Caco-2 (cell line): Measurements from ENCODE around the gene CACNA2D2. TPM values are rescaled to one million over a fixed set of nuclear protein-coding genes. Genes with fewer than 3 reads are reported as not detected.

Experiments used
- BruUV-seq: library from RNA; stranded (reverse); fragments of 400-500 nt; replicated peaks from 2 replicates; lab custom pipeline; 2021; lab: Mats Ljungman, UMichigan
- CTCF ChIA-PET: fragments of 300-600 bp; sonication (Branson Sonifier 250); formaldehyde crosslinking; loops from one replicate; lab custom pipeline; 2022; ENCODE audit warnings: antibody characterized with exemption; lab: Charles Lee
- POLR2A ChIA-PET: fragments of 300-600 bp; sonication (Branson Sonifier 250); formaldehyde crosslinking; loops from one replicate; lab custom pipeline; 2022; ENCODE audit warnings: antibody characterized with exemption; lab: Charles Lee
- DNase-seq, 2 experiments: peaks; one replicate each; pipeline versions ENCODE4 v3.0.0 to v3.0.0-alpha.2; 2020 to 2022
- H3K27me3 ChIP-seq: replicated peaks from 2 replicates; pipeline ENCODE4 v1.6.0; 2011; ENCODE audit warnings: low read length; ENCODE audit not compliant: control insufficient read depth, insufficient read depth
- H3K36me3 ChIP-seq: 2 replicates; pipeline ENCODE4 v1.5.1; 2011; ENCODE audit warnings: low read length; ENCODE audit not compliant: control insufficient read depth, insufficient read depth
- H3K4me1 ChIP-seq: fragments of 250-450 bp; sonication (Bioruptor Pico); 2 replicates; pipeline ENCODE4 v1.5.1; 2020; ENCODE audit warnings: mild to moderate bottlenecking
- H3K4me3 ChIP-seq: 2 replicates; pipeline ENCODE4 v1.5.1; 2011; ENCODE audit warnings: low read depth, mild to moderate bottlenecking, control low read depth, low read length
- H3K9me3 ChIP-seq: fragments of 250-450 bp; sonication (Bioruptor Pico); 2 replicates; pipeline ENCODE4 v1.5.1; 2020; ENCODE audit warnings: mild to moderate bottlenecking, moderate library complexity
- H3K27ac Mint-ChIP-seq: one replicate; pipeline ENCODE4 v1.8.0; 2022; ENCODE audit warnings: mixed read lengths; ENCODE audit not compliant: unreplicated experiment
- H3K27me3 Mint-ChIP-seq: one replicate; pipeline ENCODE4 v1.8.0; 2022; ENCODE audit warnings: mixed read lengths; ENCODE audit not compliant: insufficient read depth, unreplicated experiment
- H3K36me3 Mint-ChIP-seq: one replicate; pipeline ENCODE4 v1.8.0; 2022; ENCODE audit warnings: mild to moderate bottlenecking, mixed read lengths; ENCODE audit not compliant: insufficient read depth, unreplicated experiment
- H3K4me1 Mint-ChIP-seq: one replicate; pipeline ENCODE4 v1.8.0; 2022; ENCODE audit warnings: low read depth, mixed read lengths; ENCODE audit not compliant: unreplicated experiment
- H3K4me3 Mint-ChIP-seq: one replicate; pipeline ENCODE4 v1.8.0; 2022; ENCODE audit warnings: mild to moderate bottlenecking, moderate library complexity, mixed read lengths; ENCODE audit not compliant: unreplicated experiment
- H3K9me3 Mint-ChIP-seq: one replicate; pipeline ENCODE4 v1.8.0; 2022; ENCODE audit warnings: mixed read lengths; ENCODE audit not compliant: unreplicated experiment
- intact Hi-C: fragments of 100-400 bp; cut with micrococcal nuclease; formaldehyde crosslinking; loops from one replicate; pipeline ENCODE4 v1.10.0; 2022; ENCODE audit not compliant: unreplicated experiment
- total RNA-seq: library from RNA; stranded (reverse); gene quantifications from 2 replicates; pipeline ENCODE4 v1.2.3, GENCODE V29; 2022
- TF ChIP-seq, protein P1 (sequence below), 2 experiments: fragments of 200-600 bp in 1 of 2; IDR thresholded peaks; 1 replicate in 1 of 2; 2 replicates in 1 of 2; pipeline versions ENCODE4 v1.5.1 to v1.8.0; 2011 to 2022; ENCODE audit warnings: antibody characterized with exemption in 1 of 2, control low read depth in 1 of 2, inconsistent platforms in 1 of 2, low read depth in 1 of 2, low read length in 1 of 2, mild to moderate bottlenecking in 1 of 2, moderate library complexity in 1 of 2; ENCODE audit not compliant: insufficient read depth in 1 of 2, severe bottlenecking in 1 of 2, unreplicated experiment in 1 of 2

CACNA2D2 gene
- total RNA-seq, 1 experiment from 2014 or later, result 0.25 TPM

GRCh38 chr3:50480471-50480870 lies 23.0 kb downstream of the CACNA2D2 start:
- TF ChIP-seq, protein P1, sequence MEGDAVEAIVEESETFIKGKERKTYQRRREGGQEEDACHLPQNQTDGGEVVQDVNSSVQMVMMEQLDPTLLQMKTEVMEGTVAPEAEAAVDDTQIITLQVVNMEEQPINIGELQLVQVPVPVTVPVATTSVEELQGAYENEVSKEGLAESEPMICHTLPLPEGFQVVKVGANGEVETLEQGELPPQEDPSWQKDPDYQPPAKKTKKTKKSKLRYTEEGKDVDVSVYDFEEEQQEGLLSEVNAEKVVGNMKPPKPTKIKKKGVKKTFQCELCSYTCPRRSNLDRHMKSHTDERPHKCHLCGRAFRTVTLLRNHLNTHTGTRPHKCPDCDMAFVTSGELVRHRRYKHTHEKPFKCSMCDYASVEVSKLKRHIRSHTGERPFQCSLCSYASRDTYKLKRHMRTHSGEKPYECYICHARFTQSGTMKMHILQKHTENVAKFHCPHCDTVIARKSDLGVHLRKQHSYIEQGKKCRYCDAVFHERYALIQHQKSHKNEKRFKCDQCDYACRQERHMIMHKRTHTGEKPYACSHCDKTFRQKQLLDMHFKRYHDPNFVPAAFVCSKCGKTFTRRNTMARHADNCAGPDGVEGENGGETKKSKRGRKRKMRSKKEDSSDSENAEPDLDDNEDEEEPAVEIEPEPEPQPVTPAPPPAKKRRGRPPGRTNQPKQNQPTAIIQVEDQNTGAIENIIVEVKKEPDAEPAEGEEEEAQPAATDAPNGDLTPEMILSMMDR (IDR thresholded peaks at IDR 0.05; ENCODE audit: insufficient read depth in 1 of 2, low read depth in 1 of 2, low read length in 1 of 2, severe bottlenecking in 1 of 2, unreplicated experiment in 1 of 2), result no peak
- no peaks in the 10 kb centered on the region for H3K9me3 ChIP-seq
- H3K4me3 ChIP-seq, result no peak overlapping the region
- Mint-ChIP-seq H3K4me3 (no peak overlapping the region), H3K27ac (no peak overlapping the region), H3K4me1 (no peaks in the 10 kb centered on the region), H3K36me3 (peaks cover 7% of the 10 kb centered on the region), H3K9me3 (no peaks in the 10 kb centered on the region), H3K27me3 (peaks cover 17% of the 10 kb centered on the region)
- POLR2A ChIA-PET, result no interaction called here
- no TSS peak for BruUV-seq
- no peaks in the 10 kb centered on the region for H3K4me1 ChIP-seq
- DNase-seq, result no peak
- no peaks in the 10 kb centered on the region; the same call in 1 of the 2 replicates for H3K27me3 ChIP-seq
- H3K36me3 ChIP-seq, result no peaks in the 10 kb centered on the region
- intact Hi-C loops, result no loop called here
- CTCF ChIA-PET, result no interaction called here

DNA sequence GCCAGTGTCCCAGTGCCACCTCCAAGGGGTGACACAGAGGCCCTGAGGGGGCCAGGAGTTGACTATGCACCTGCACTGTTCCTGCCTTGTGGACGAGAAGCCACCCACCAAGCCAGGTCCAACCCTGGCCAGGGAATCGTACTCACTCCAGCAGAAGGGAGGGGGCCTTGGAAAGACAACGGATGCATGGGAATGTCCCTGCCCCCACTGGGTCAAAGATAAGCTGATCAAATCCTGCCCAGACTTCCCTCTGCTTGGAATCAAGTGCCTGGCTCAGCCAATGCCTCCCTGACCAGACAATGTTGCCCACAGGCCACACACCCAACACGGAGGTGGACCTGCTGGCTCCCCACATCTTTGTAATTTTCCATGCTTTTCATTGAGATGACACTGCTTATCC lies 23.9 kb downstream of the CACNA2D2 start:
- peaks cover 17% of the 10 kb centered on the region for H3K27me3 Mint-ChIP-seq
- no peaks in the 10 kb centered on the region for H3K9me3 Mint-ChIP-seq
- Histone ChIP-seq H3K9me3 (no peaks in the 10 kb centered on the region), H3K27me3 (no peaks in the 10 kb centered on the region; the same call in 1 of the 2 replicates), H3K36me3 (no peaks in the 10 kb centered on the region), H3K4me3 (no peak overlapping the region), H3K4me1 (no peaks in the 10 kb centered on the region)
- no peak overlapping the region for H3K4me3 Mint-ChIP-seq
- intact Hi-C loops, result no loop called here
- ChIA-PET CTCF (no interaction called here), POLR2A (no interaction called here)
- H3K27ac Mint-ChIP-seq, result no peak overlapping the region
- no peak for DNase-seq
- no peaks in the 10 kb centered on the region for H3K4me1 Mint-ChIP-seq
- H3K36me3 Mint-ChIP-seq, result peaks cover 5% of the 10 kb centered on the region
- no TSS peak for BruUV-seq
- TF ChIP-seq, protein P1 (IDR thresholded peaks at IDR 0.05; ENCODE audit: insufficient read depth in 1 of 2, low read depth in 1 of 2, low read length in 1 of 2, severe bottlenecking in 1 of 2, unreplicated experiment in 1 of 2), result no peak

DNA sequence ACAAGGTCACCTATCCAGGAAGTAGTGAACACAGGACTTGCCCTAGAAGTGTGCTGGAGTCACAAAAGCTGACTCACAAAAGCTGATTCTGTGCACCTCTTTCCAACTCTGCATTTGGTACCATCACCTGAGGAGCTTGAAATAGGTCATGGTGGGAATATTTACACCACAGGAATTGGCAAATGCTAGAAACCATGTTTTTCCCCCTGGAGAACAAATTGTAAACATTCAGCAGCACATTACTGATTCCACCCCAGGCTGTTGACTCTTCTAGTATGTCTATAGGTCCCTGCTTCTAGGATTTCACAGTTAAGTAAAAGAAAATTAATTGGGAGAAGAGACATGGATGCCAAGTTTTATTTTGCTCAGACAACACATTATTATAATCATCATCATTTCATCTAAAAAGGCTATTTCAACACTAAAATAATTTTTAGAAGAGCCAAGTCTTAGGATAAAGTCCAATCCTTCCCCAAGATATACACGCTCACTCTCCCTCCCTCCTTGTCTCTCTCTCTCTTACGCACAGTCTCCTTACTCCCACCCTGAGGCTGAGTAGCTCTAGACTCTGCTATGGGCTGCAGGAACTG lies 24.7 kb downstream of the CACNA2D2 start:
- no peaks in the 10 kb centered on the region for H3K4me1 Mint-ChIP-seq
- POLR2A ChIA-PET, result no interaction called here
- no TSS peak for BruUV-seq
- no peaks in the 10 kb centered on the region for H3K9me3 Mint-ChIP-seq
- Histone ChIP-seq H3K9me3 (no peaks in the 10 kb centered on the region), H3K27me3 (no peaks in the 10 kb centered on the region; the same call in 1 of the 2 replicates), H3K36me3 (no peaks in the 10 kb centered on the region), H3K4me1 (no peaks in the 10 kb centered on the region), H3K4me3 (no peak overlapping the region)
- TF ChIP-seq, protein P1 (IDR thresholded peaks at IDR 0.05; ENCODE audit: insufficient read depth in 1 of 2, low read depth in 1 of 2, low read length in 1 of 2, severe bottlenecking in 1 of 2, unreplicated experiment in 1 of 2), result no peak
- CTCF ChIA-PET, result no interaction called here
- H3K27ac Mint-ChIP-seq, result no peak overlapping the region
- H3K36me3 Mint-ChIP-seq, result no peaks in the 10 kb centered on the region
- no peak overlapping the region for H3K4me3 Mint-ChIP-seq
- peaks cover 11% of the 10 kb centered on the region for H3K27me3 Mint-ChIP-seq
- intact Hi-C loops, result no loop called here
- DNase-seq, result no peak
